IPS-18c (cell line): ENCODE results near the gene ZNF474.
"Not testable (repeated sequence)": the region's sequence is repeated elsewhere in the genome, so short reads cannot be mapped to it uniquely, and the experiment has no call there.

Experiments
- H3K4me3 ChIP-seq: 2 replicates; pipeline ENCODE4 v1.7.0; 2013; ENCODE audit warnings: low read depth, mild to moderate bottlenecking, low read length, moderate library complexity; ENCODE audit not compliant: insufficient read depth
- H3K9me3 ChIP-seq: one replicate; pipeline ENCODE4 v1.6.1; 2013; ENCODE audit warnings: mild to moderate bottlenecking, low read length, moderate library complexity; ENCODE audit not compliant: control insufficient read depth, insufficient read depth

ZNF474 gene

GRCh38 chr5:122129306-122129705 lies at the start of gene ZNF474:
Gene ZNF474 (plus strand): TSS chr5:122129546. CDS start chr5:122151991, 22,445 bp downstream.
- H3K9me3 ChIP-seq: no peaks in the 10 kb centered on the region
- H3K4me3 ChIP-seq: no peak within 1 kb of the TSS

- Histone ChIP-seq H3K9me3 (no peaks in the 10 kb centered on the region), H3K4me3 (no peak overlapping the region)
These were observed 47.8 kb upstream of the ZNF474 start for GRCh38 chr5:122081541-122081940.

GRCh38 chr5:122083535-122083934 lies 45.8 kb upstream of the ZNF474 start:
- H3K9me3 ChIP-seq: no peaks in the 10 kb centered on the region
- no peak overlapping the region for H3K4me3 ChIP-seq

GRCh38 chr5:122085041-122085440 lies 44.3 kb upstream of the ZNF474 start:
- H3K9me3 ChIP-seq: no peaks in the 10 kb centered on the region
- H3K4me3 ChIP-seq: no peak overlapping the region

- Histone ChIP-seq H3K9me3 (no peaks in the 10 kb centered on the region), H3K4me3 (no peak overlapping the region)
These were observed 40.0 kb upstream of the ZNF474 start for GRCh38 chr5:122089096-122090013.

GRCh38 chr5:122091936-122092600 lies 37.3 kb upstream of the ZNF474 start:
- H3K9me3 ChIP-seq: no peaks in the 10 kb centered on the region
- H3K4me3 ChIP-seq: no peak overlapping the region

- Histone ChIP-seq H3K9me3 (no peaks in the 10 kb centered on the region), H3K4me3 (no peak overlapping the region)
These were observed 35.7 kb upstream of the ZNF474 start for GRCh38 chr5:122093415-122094180.

- not testable (repeated sequence) for H3K4me3 ChIP-seq, H3K9me3 ChIP-seq
These were observed 35.1 kb upstream of the ZNF474 start for GRCh38 chr5:122094251-122094650.

GRCh38 chr5:122095158-122095557 lies 34.2 kb upstream of the ZNF474 start:
- Histone ChIP-seq H3K4me3 (no peak overlapping the region), H3K9me3 (no peaks in the 10 kb centered on the region)

- no peaks in the 10 kb centered on the region for H3K9me3 ChIP-seq
- H3K4me3 ChIP-seq: no peak overlapping the region
These were observed 32.0 kb upstream of the ZNF474 start for GRCh38 chr5:122097391-122097790.

GRCh38 chr5:122099060-122099790 lies 30.1 kb upstream of the ZNF474 start:
- H3K4me3 ChIP-seq: no peak overlapping the region
- H3K9me3 ChIP-seq: no peaks in the 10 kb centered on the region

- Histone ChIP-seq H3K4me3 (no peak overlapping the region), H3K9me3 (no peaks in the 10 kb centered on the region)
These were observed 27.6 kb upstream of the ZNF474 start for GRCh38 chr5:122101636-122102285.

- Histone ChIP-seq H3K4me3 (no peak overlapping the region), H3K9me3 (no peaks in the 10 kb centered on the region)
These were observed 26.5 kb upstream of the ZNF474 start for GRCh38 chr5:122102825-122103224.

GRCh38 chr5:122105909-122106308 lies 23.4 kb upstream of the ZNF474 start:
- no peaks in the 10 kb centered on the region for H3K9me3 ChIP-seq
- no peak overlapping the region for H3K4me3 ChIP-seq

GRCh38 chr5:122107016-122107415 lies 22.3 kb upstream of the ZNF474 start:
- no peaks in the 10 kb centered on the region for H3K9me3 ChIP-seq
- H3K4me3 ChIP-seq: no peak overlapping the region

GRCh38 chr5:122110987-122111386 lies 18.4 kb upstream of the ZNF474 start:
- Histone ChIP-seq H3K4me3 (no peak overlapping the region), H3K9me3 (no peaks in the 10 kb centered on the region)

GRCh38 chr5:122111460-122111859 lies 17.9 kb upstream of the ZNF474 start:
- Histone ChIP-seq H3K4me3 (no peak overlapping the region), H3K9me3 (no peaks in the 10 kb centered on the region)
